HUES6 (cell line): ENCODE data around the gene PALLD.
"Not testable (repeated sequence)": the region's sequence is repeated elsewhere in the genome, so short reads cannot be mapped to it uniquely, and the experiment has no call there.

ENCODE experiments used
- H3K27ac ChIP-seq: 2 replicates; pipeline ENCODE4 v1.7.0; 2013; ENCODE audit warnings: low read depth, mild to moderate bottlenecking, low read length, inconsistent platforms
- H3K27me3 ChIP-seq: 2 replicates; pipeline ENCODE4 v1.6.1; 2013; ENCODE audit warnings: low read length; ENCODE audit not compliant: control insufficient read depth, insufficient read depth
- H3K36me3 ChIP-seq: 2 replicates; pipeline ENCODE4 v1.6.1; 2013; ENCODE audit warnings: low read length; ENCODE audit not compliant: control insufficient read depth, insufficient read depth
- H3K4me1 ChIP-seq: 2 replicates; pipeline ENCODE4 v1.6.1; 2013; ENCODE audit warnings: low read length; ENCODE audit not compliant: control insufficient read depth, insufficient read depth
- H3K4me3 ChIP-seq: 2 replicates; pipeline ENCODE4 v1.5.1; 2013; ENCODE audit warnings: low read depth, low read length
- H3K9ac ChIP-seq: one replicate; pipeline ENCODE4 v1.6.1; 2013; ENCODE audit warnings: mild to moderate bottlenecking, low read length
- H3K9me3 ChIP-seq: 2 replicates; pipeline ENCODE4 v1.6.1; 2013; ENCODE audit warnings: low read depth, low read length; ENCODE audit not compliant: control insufficient read depth, insufficient read depth

PALLD gene

GRCh38 chr4:168805341-168805740 lies 308.5 kb downstream of the PALLD start:
- Histone ChIP-seq H3K36me3 (no peaks in the 10 kb centered on the region), H3K4me1 (peaks cover 24% of the 10 kb centered on the region), H3K27ac (peak overlapping the region; percentile 62; the same call in 1 of the 2 replicates), H3K9ac (no peak overlapping the region), H3K4me3 (no peak overlapping the region), H3K27me3 (no peaks in the 10 kb centered on the region), H3K9me3 (peaks cover 3% of the 10 kb centered on the region)

DNA sequence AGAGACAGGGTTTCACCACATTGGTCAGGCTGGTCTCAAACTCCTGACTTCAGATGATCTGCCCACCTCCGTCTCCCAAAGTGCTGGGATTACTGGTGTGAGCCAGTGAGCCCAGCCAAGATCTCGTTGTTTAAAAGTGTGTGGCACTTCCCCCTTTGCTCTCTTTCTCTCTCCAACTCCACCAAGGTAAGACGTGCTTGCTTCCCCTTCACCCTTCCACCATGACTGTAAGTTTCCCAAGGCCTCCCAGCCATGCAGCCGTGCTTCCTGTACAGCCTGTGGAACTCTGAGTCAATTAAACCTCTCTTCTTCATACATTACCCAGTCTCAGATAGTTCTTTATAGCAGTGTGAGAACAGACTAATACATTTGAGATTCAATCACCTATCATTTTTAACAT lies 309.4 kb downstream of the PALLD start:
- H3K4me3 ChIP-seq, H3K27ac ChIP-seq, H3K9me3 ChIP-seq: not testable (repeated sequence)

DNA sequence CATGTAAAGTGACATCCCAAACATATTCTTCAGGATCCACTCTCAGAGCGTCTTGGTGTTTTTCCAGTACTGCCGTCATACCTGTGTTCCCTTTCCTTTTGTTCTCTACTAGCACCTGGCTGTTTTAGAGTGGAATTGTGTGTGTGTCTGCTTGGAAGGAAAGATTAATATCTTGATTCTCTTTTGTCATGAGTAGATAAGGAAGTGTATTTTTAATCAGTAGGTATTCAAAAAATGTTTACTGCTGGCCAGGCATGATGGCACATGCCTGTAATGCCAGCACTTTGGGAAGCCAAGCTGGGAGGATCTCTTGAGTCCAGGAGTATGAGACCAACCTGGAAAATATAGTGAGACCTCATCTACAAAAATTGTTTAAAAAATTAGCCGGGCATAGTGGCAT lies 314.4 kb downstream of the PALLD start:
- H3K9ac ChIP-seq, result no peak overlapping the region
- no peaks in the 10 kb centered on the region for H3K27me3 ChIP-seq
- H3K4me3 ChIP-seq, result no peak overlapping the region
- no peak overlapping the region for H3K27ac ChIP-seq
- H3K9me3 ChIP-seq, result no peaks in the 10 kb centered on the region
- no peaks in the 10 kb centered on the region for H3K36me3 ChIP-seq
- H3K4me1 ChIP-seq, result peaks cover 20% of the 10 kb centered on the region; the same call in 1 of the 2 replicates

More for the DNA sequence above, 309.4 kb downstream of the PALLD start:
- H3K9ac ChIP-seq, H3K27me3 ChIP-seq, H3K36me3 ChIP-seq: not testable (repeated sequence)
- H3K4me1 ChIP-seq, result peaks cover 24% of the 10 kb centered on the region

DNA sequence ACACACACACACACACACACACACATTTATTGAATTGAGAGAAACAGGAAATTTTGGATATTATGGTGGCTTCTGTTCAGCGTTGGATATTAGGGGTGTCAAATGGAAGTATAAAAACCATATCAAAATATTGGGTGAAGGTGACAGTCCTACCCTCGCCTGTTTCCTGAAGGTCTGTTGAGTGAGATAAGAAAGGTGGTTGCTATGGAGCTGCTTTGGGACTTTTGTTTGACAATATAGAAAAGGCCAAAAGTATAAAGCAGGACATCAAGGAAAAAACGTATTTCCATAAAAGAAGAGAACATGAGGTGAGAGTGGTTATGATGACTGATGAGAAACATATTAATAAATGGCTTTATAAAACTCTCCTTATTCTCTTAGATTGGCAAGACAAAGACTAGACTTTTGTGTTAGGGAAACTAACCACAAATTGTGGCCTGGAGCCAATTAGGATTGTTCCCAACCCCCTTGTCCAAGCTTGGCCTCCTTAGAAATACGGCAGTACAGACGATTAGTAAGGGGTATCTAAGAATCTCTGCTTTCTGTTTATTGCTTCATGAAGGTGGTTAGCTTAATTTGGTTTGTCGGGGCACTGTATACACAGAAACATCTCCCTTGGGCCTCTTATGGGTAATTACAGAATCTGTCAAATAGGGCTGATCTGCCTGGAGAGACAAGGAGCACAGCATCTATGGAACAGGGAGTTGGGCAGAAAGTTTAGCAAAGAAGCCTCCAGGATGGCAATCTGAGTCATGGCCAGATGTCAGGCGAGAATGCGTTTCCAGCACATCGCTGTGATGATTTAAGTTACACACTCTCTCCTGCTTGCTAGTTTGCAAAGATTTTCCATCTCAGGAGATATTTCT lies 315.2 kb downstream of the PALLD start:
- no peaks in the 10 kb centered on the region for H3K27me3 ChIP-seq
- H3K36me3 ChIP-seq, result no peaks in the 10 kb centered on the region
- H3K9me3 ChIP-seq, result no peaks in the 10 kb centered on the region
- H3K9ac ChIP-seq, result no peak overlapping the region
- H3K27ac ChIP-seq, result no peak overlapping the region
- H3K4me1 ChIP-seq, result peaks cover 25% of the 10 kb centered on the region
- H3K4me3 ChIP-seq, result no peak overlapping the region

- H3K4me1 ChIP-seq, result peaks cover 33% of the 10 kb centered on the region
- no peak overlapping the region for H3K27ac ChIP-seq
- no peak overlapping the region for H3K9ac ChIP-seq
- H3K4me3 ChIP-seq, result no peak overlapping the region
- H3K27me3 ChIP-seq, result no peaks in the 10 kb centered on the region
- H3K9me3 ChIP-seq, result no peaks in the 10 kb centered on the region
- H3K36me3 ChIP-seq, result no peaks in the 10 kb centered on the region
These were observed 316.0 kb downstream of the PALLD start for GRCh38 chr4:168812806-168813205.

GRCh38 chr4:168813890-168814289 lies 317.0 kb downstream of the PALLD start:
- no peak overlapping the region for H3K9ac ChIP-seq
- H3K27ac ChIP-seq, result no peak overlapping the region
- H3K4me3 ChIP-seq, result no peak overlapping the region
- H3K36me3 ChIP-seq, result no peaks in the 10 kb centered on the region
- no peaks in the 10 kb centered on the region for H3K9me3 ChIP-seq
- H3K4me1 ChIP-seq, result peaks cover 33% of the 10 kb centered on the region
- no peaks in the 10 kb centered on the region for H3K27me3 ChIP-seq

DNA sequence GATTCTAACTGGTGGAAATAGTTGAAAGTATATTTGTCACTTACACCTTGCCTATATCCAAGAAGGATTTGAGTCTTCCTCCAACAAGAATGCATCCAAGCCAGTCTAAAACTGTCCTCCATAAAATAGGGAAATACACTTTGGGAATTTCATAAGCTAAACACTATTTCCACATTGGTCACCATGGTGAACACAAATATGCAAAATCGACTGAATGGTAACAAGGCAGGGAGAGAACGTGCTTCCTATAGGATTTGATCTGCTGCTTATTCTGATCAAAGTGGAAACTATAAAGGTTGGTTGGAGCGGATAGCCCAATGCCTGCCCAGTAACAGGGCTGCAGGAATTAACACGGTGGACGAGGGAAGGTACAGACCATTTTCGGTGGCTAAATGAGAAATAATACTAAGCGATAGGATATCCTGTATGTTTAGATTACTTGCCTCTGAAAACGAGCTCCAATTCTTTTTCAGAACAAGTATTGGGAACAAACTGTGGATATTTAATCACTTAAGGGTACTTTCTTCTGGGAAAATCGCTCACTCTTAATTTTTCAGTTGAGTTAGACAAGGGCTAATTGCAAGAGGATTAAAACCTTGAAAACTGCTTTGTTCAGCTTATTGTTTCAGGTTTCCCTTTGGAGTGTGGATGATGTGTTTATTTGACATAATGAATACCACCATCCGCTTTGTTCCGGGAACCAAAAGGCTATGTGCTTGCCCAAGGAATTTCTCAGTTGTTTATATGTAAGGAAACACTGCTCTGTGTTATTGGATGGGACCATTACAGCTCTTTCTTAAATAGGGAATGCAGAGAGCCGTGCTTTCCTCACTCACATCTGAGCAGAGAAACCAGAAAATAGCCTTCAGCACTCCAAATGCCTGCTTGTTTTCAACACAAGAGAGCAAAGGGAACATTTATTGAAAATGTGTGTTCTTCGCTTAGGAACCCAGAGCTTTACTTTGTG lies 318.8 kb downstream of the PALLD start:
- H3K36me3 ChIP-seq, result no peaks in the 10 kb centered on the region
- H3K27ac ChIP-seq, result peak overlapping the region; percentile 60; the same call in 1 of the 2 replicates
- no peaks in the 10 kb centered on the region for H3K9me3 ChIP-seq
- no peak overlapping the region for H3K4me3 ChIP-seq
- no peaks in the 10 kb centered on the region for H3K27me3 ChIP-seq
- H3K9ac ChIP-seq, result peak overlapping the region; percentile 6
- peaks cover 33% of the 10 kb centered on the region for H3K4me1 ChIP-seq

GRCh38 chr4:168817370-168817769 lies 320.5 kb downstream of the PALLD start:
- H3K9me3 ChIP-seq, result no peaks in the 10 kb centered on the region
- peak overlapping the region; percentile 43; the same call in 1 of the 2 replicates for H3K4me3 ChIP-seq
- peaks cover 29% of the 10 kb centered on the region for H3K4me1 ChIP-seq
- H3K27ac ChIP-seq, result peak overlapping the region; percentile 68; the same call in 1 of the 2 replicates
- peak overlapping the region; percentile 85 for H3K9ac ChIP-seq
- H3K36me3 ChIP-seq, result no peaks in the 10 kb centered on the region
- H3K27me3 ChIP-seq, result no peaks in the 10 kb centered on the region

GRCh38 chr4:168822481-168822880 lies 325.6 kb downstream of the PALLD start:
- peaks cover 4% of the 10 kb centered on the region for H3K4me1 ChIP-seq
- no peaks in the 10 kb centered on the region for H3K36me3 ChIP-seq
- H3K9me3 ChIP-seq, result no peaks in the 10 kb centered on the region
- no peak overlapping the region for H3K4me3 ChIP-seq
- H3K9ac ChIP-seq, result no peak overlapping the region
- H3K27me3 ChIP-seq, result no peaks in the 10 kb centered on the region
- H3K27ac ChIP-seq, result no peak overlapping the region

- Histone ChIP-seq H3K4me1 (peaks cover 7% of the 10 kb centered on the region), H3K27ac (no peak overlapping the region)
These were observed 329.1 kb downstream of the PALLD start for GRCh38 chr4:168825975-168826374.

More at GRCh38 chr4:168825975-168826374, 329.1 kb downstream of the PALLD start:
- H3K4me3 ChIP-seq, result no peak overlapping the region
- peaks cover 4% of the 10 kb centered on the region; the same call in 1 of the 2 replicates for H3K27me3 ChIP-seq
- H3K36me3 ChIP-seq, result no peaks in the 10 kb centered on the region
- H3K9me3 ChIP-seq, result no peaks in the 10 kb centered on the region
- H3K9ac ChIP-seq, result no peak overlapping the region
